OCI-LY3 (cell line): ENCODE measurements around the gene ANP32E.

ENCODE experiments used
- H2AFZ ChIP-seq: fragments of 200-600, 300-600 bp; shearing (Covaris generic); 2 replicates; pipeline ENCODE4 v1.6.0; 2014; ENCODE audit warnings: antibody characterized with exemption, low read depth, low read length
- H3K27ac ChIP-seq: fragments of 200-600, 300-600 bp; sonication (generic); 2 replicates; pipeline ENCODE4 v1.5.1; 2014; ENCODE audit warnings: mild to moderate bottlenecking, low read length, moderate library complexity, mixed read lengths
- H3K27me3 ChIP-seq: fragments of 200-600, 300-600 bp; sonication (generic); 2 replicates; pipeline ENCODE4 v1.6.1; 2014; ENCODE audit warnings: low read depth, low read length, mixed read lengths
- H3K36me3 ChIP-seq: fragments of 200-600, 300-600 bp; sonication (generic); replicated peaks from 2 replicates; pipeline ENCODE3; 2014; ENCODE audit warnings: low read depth, low read length, mixed read lengths
- H3K4me1 ChIP-seq: fragments of 300-600, 200-600 bp; sonication (generic); 2 replicates; pipeline ENCODE4 v1.6.1; 2014; ENCODE audit warnings: low read length, mixed read lengths
- H3K4me2 ChIP-seq: fragments of 200-600, 300-600 bp; sonication (generic); 2 replicates; pipeline ENCODE4 v1.6.1; 2014; ENCODE audit warnings: low read length, mixed read lengths
- H3K4me3 ChIP-seq: fragments of 300-600, 200-600 bp; sonication (generic); 2 replicates; pipeline ENCODE4 v1.5.1; 2014; ENCODE audit warnings: antibody characterized with exemption, mild to moderate bottlenecking, low read length, moderate library complexity
- H3K79me2 ChIP-seq: fragments of 300-600, 200-600 bp; shearing (Covaris generic); 2 replicates; pipeline ENCODE4 v1.6.1; 2014; ENCODE audit warnings: mild to moderate bottlenecking, low read length, mixed read lengths
- H3K9ac ChIP-seq: fragments of 300-600, 200-600 bp; shearing (Covaris generic); 2 replicates; pipeline ENCODE4 v1.6.0; 2014; ENCODE audit warnings: mild to moderate bottlenecking, low read length, moderate library complexity
- H3K9me3 ChIP-seq: fragments of 200-600, 300-600 bp; shearing (Covaris generic); 2 replicates; pipeline ENCODE4 v1.6.1; 2014; ENCODE audit warnings: low read length, mixed read lengths; ENCODE audit not compliant: insufficient read depth
- H4K20me1 ChIP-seq: fragments of 200-600, 300-600 bp; sonication (generic); 2 replicates; pipeline ENCODE4 v1.6.1; 2016; ENCODE audit warnings: low read length, mixed read lengths; ENCODE audit not compliant: insufficient read depth
- EZH2phosphoT487 ChIP-seq: fragments of 200-600 bp; shearing (Covaris generic); IDR thresholded peaks from 2 replicates; pipeline ENCODE4 v1.6.1; 2018; ENCODE audit warnings: antibody characterized with exemption, mixed run types, low read depth
- TF ChIP-seq, protein P1 (sequence below): fragments of 200-600, 300-600 bp; sonication (generic); IDR thresholded peaks from 2 replicates; pipeline ENCODE4 v1.5.1; 2014; ENCODE audit warnings: antibody characterized with exemption, low read length, low read depth

ANP32E gene

DNA sequence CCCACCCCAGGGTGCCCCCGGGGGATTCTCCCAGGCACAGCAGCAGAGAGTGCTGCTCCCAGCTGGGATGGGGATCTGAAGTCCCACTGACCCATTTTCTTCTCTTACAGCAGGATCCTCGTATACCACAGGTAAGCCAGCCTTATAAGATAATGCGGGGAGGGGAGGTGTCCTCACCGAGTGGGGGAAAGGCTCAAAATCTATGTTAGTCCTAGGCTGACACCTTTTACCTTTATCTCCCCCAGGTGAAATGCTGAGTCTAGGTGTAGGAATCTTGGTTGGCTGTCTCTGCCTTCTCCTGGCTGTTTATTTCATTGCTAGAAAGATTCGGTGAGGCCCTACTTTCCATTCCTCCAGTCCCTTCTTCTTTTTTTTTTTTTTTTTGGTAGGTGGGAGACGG lies 27.6 kb upstream of the ANP32E start:
- Histone ChIP-seq H3K9me3 (no peaks in the 10 kb centered on the region), H3K27me3 (peaks cover 16% of the 10 kb centered on the region), H3K27ac (no peak overlapping the region), H3K36me3 (peaks cover 29% of the 10 kb centered on the region), H3K4me3 (no peak overlapping the region), H3K4me2 (no peak overlapping the region), H3K79me2 (peaks cover 18% of the 10 kb centered on the region), H3K9ac (no peak overlapping the region), H2AFZ (no peak overlapping the region), H3K4me1 (peaks cover 15% of the 10 kb centered on the region), H4K20me1 (peaks cover 9% of the 10 kb centered on the region; the same call in 1 of the 2 replicates)
- TF ChIP-seq EZH2phosphoT487 = no peak
- TF ChIP-seq, protein P1, sequence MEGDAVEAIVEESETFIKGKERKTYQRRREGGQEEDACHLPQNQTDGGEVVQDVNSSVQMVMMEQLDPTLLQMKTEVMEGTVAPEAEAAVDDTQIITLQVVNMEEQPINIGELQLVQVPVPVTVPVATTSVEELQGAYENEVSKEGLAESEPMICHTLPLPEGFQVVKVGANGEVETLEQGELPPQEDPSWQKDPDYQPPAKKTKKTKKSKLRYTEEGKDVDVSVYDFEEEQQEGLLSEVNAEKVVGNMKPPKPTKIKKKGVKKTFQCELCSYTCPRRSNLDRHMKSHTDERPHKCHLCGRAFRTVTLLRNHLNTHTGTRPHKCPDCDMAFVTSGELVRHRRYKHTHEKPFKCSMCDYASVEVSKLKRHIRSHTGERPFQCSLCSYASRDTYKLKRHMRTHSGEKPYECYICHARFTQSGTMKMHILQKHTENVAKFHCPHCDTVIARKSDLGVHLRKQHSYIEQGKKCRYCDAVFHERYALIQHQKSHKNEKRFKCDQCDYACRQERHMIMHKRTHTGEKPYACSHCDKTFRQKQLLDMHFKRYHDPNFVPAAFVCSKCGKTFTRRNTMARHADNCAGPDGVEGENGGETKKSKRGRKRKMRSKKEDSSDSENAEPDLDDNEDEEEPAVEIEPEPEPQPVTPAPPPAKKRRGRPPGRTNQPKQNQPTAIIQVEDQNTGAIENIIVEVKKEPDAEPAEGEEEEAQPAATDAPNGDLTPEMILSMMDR = no peak

DNA sequence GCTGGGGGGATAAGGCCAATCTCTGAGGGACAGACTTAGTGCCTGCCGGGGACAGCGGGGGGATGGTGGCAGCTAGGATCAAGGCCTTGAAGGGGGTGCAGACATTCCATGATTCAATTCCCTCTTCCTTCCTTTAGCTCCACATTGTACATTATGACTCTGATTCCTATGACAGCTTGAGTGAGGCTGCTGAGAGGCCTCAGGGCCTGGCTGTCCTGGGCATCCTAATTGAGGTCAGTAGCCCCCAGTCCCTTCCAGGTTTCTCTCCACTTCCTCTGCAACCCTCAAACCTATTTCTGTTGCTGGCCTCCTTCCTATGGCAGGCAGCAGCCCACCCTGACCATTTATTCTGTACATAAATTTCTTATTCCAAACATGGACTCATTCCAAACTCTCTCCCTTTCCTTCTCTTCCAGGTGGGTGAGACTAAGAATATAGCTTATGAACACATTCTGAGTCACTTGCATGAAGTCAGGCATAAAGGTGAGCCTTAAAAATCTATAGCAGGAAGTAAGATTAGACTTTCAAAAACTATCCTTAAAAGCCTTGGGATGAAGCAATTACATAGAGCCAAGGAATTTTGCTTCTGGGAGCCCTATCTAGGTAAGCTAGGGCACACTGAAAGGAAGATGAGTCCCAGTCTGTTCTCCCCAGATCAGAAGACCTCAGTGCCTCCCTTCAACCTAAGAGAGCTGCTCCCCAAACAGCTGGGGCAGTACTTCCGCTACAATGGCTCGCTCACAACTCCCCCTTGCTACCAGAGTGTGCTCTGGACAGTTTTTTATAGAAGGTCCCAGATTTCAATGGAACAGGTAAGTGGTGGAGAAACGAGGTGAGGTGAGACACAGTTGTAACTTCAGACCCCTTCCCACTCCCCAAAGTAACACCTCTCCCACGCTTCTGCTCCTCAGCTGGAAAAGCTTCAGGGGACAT lies 26.7 kb upstream of the ANP32E start:
- H3K27ac ChIP-seq = 0 out of 2 replicates have a peak overlapping the region, but pooled peaks have one; percentile 7
- peaks cover 29% of the 10 kb centered on the region for H3K36me3 ChIP-seq
- peaks cover 25% of the 10 kb centered on the region for H3K27me3 ChIP-seq
- H3K9me3 ChIP-seq = no peaks in the 10 kb centered on the region
- TF ChIP-seq, protein P1 = no peak
- no peak for TF ChIP-seq EZH2phosphoT487
- H3K79me2 ChIP-seq = peaks cover 9% of the 10 kb centered on the region
- no peak overlapping the region for H2AFZ ChIP-seq
- no peak overlapping the region for H3K4me2 ChIP-seq
- peaks cover 18% of the 10 kb centered on the region for H3K4me1 ChIP-seq
- no peak overlapping the region for H3K9ac ChIP-seq
- H4K20me1 ChIP-seq = peaks cover 4% of the 10 kb centered on the region; the same call in 1 of the 2 replicates
- H3K4me3 ChIP-seq = no peak overlapping the region

DNA sequence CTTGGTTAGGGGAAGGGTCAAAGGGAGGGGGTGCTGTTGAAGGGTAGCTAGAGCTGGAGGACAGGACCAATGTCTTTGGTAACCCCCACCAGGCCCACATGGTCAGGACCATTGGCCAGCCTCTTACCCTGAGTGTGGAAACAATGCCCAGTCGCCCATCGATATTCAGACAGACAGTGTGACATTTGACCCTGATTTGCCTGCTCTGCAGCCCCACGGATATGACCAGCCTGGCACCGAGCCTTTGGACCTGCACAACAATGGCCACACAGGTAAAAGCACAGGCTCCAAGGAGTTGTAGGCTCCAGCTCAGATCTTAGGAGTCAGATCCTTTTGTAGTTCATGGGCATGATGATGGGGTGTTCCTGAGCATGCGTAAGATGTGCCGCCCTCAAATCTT lies 25.5 kb upstream of the ANP32E start:
- no peak overlapping the region for H3K4me2 ChIP-seq
- no peak overlapping the region for H3K9ac ChIP-seq
- peaks cover 21% of the 10 kb centered on the region for H3K36me3 ChIP-seq
- peaks cover 23% of the 10 kb centered on the region for H3K4me1 ChIP-seq
- H2AFZ ChIP-seq = no peak overlapping the region
- H3K27ac ChIP-seq = no peak overlapping the region
- no peaks in the 10 kb centered on the region for H3K79me2 ChIP-seq
- TF ChIP-seq, protein P1 = no peak
- TF ChIP-seq EZH2phosphoT487 = no peak
- peaks cover 38% of the 10 kb centered on the region for H3K27me3 ChIP-seq
- H3K4me3 ChIP-seq = no peak overlapping the region
- H4K20me1 ChIP-seq = no peaks in the 10 kb centered on the region
- H3K9me3 ChIP-seq = no peaks in the 10 kb centered on the region
